Activated B cell treated with CpG ODN at 0.5 μM for 24 hours (primary cell): ENCODE results near the gene LPAR2. TPM values are rescaled to one million over a fixed set of nuclear protein-coding genes. Genes with fewer than 3 reads are reported as not detected.

ENCODE experiments used
- ATAC-seq: fragments of 200-7000 bp; cut with Tn5 transposase; one replicate; pipeline ENCODE4 v1.10.0; 2021; ENCODE audit warnings: low read depth, mild to moderate bottlenecking, moderate library complexity
- CTCF ChIA-PET: fragments of 350-600 bp; sonication (Branson Sonifier 250); formaldehyde crosslinking; loops from one replicate; lab custom pipeline; 2021; ENCODE audit warnings: antibody characterized with exemption; lab: Charles Lee
- POLR2A ChIA-PET: fragments of 350-600 bp; sonication (Branson Sonifier 250); formaldehyde crosslinking; loops from one replicate; lab custom pipeline; 2021; ENCODE audit warnings: antibody characterized with exemption; lab: Charles Lee
- DNase-seq: peaks from one replicate; pipeline ENCODE4 v3.0.0; 2022
- H3K27ac Mint-ChIP-seq: one replicate; pipeline ENCODE4 v1.8.0; 2020; ENCODE audit warnings: mixed read lengths
- H3K27me3 Mint-ChIP-seq: one replicate; pipeline ENCODE4 v1.8.0; 2021; ENCODE audit warnings: mixed read lengths
- H3K36me3 Mint-ChIP-seq: one replicate; pipeline ENCODE4 v1.8.0; 2021; ENCODE audit warnings: low read depth, mixed read lengths
- H3K4me1 Mint-ChIP-seq: one replicate; pipeline ENCODE4 v1.8.0; 2021; ENCODE audit warnings: mixed read lengths
- H3K4me3 Mint-ChIP-seq: one replicate; pipeline ENCODE4 v1.8.0; 2020; ENCODE audit warnings: mild to moderate bottlenecking, mixed read lengths
- H3K9me3 Mint-ChIP-seq: one replicate; pipeline ENCODE4 v1.8.0; 2020; ENCODE audit warnings: mixed read lengths
- intact Hi-C: fragments of 100-400 bp; cut with micrococcal nuclease; formaldehyde crosslinking; loops from one replicate; pipeline ENCODE4 v1.15.1; 2024
- total RNA-seq: library from RNA; stranded (reverse); gene quantifications from 2 replicates; pipeline ENCODE4 v1.2.3, GENCODE V29; 2022
- TF ChIP-seq, protein P1 (sequence below): fragments of 200-600 bp; IDR thresholded peaks from one replicate; pipeline ENCODE4 v1.8.0; 2022; ENCODE audit warnings: antibody characterized with exemption, mild to moderate bottlenecking

LPAR2 gene
- total RNA-seq, 1 donor from 2014 or later, result 33.7 TPM

DNA sequence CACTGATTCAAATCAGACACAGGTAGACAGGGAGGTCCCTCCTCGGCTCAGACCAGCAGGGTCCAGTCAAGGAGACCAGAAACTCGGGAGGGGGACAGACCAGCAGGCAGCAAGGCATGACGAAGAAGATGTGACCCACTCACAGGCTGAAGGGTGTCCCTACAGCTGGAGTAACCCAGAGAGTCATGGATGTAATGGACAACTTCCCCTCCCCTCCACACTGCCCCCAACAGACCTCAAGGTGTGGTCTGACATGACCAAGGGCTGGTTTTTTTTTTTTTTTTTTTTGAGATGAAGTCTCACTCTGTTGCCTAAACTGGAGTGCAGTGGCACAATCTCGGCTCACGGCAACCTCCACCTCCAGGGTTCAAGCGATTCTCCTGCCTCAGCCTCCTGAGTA is 43.7 kb downstream of the LPAR2 start:
- Mint-ChIP-seq H3K27me3 (no peaks in the 10 kb centered on the region), H3K4me3 (no peak overlapping the region), H3K9me3 (no peaks in the 10 kb centered on the region), H3K27ac (no peak overlapping the region), H3K4me1 (no peaks in the 10 kb centered on the region), H3K36me3 (peaks cover 11% of the 10 kb centered on the region)
- CTCF ChIA-PET, result no interaction called here
- POLR2A ChIA-PET, result no interaction called here
- DNase-seq, result no peak
- TF ChIP-seq, protein P1, sequence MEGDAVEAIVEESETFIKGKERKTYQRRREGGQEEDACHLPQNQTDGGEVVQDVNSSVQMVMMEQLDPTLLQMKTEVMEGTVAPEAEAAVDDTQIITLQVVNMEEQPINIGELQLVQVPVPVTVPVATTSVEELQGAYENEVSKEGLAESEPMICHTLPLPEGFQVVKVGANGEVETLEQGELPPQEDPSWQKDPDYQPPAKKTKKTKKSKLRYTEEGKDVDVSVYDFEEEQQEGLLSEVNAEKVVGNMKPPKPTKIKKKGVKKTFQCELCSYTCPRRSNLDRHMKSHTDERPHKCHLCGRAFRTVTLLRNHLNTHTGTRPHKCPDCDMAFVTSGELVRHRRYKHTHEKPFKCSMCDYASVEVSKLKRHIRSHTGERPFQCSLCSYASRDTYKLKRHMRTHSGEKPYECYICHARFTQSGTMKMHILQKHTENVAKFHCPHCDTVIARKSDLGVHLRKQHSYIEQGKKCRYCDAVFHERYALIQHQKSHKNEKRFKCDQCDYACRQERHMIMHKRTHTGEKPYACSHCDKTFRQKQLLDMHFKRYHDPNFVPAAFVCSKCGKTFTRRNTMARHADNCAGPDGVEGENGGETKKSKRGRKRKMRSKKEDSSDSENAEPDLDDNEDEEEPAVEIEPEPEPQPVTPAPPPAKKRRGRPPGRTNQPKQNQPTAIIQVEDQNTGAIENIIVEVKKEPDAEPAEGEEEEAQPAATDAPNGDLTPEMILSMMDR, result no peak
- no peak for ATAC-seq
- intact Hi-C loops, result no loop called here

DNA sequence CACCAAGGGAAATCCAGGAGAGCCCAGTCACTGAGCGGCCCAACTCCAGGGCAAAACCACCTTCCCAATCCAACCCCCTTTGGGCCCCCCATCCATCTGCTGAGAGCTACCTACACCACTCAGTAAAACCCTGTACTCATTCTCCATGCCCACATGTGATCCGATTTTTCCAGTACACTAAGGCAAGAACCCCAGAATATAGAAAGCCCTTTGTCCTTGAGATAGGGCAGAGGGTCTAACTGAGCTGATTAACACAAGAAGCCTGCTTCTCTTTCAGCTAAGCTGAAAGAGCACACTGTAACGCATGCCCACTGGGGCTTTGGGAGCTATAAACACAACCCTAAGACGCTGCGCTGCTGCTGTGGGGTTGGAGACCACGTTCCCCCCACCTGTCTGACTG is 45.5 kb downstream of the LPAR2 start:
- ChIA-PET CTCF (interaction anchor here (0.7 kb wide), 1 partner anchor 28 kb away, joined by 3 read pairs; no protein-coding TSS in a partner anchor), POLR2A (no interaction called here)
- TF ChIP-seq, protein P1, result no peak
- Mint-ChIP-seq H3K9me3 (no peaks in the 10 kb centered on the region), H3K4me1 (no peaks in the 10 kb centered on the region), H3K27me3 (no peaks in the 10 kb centered on the region), H3K36me3 (peaks cover 8% of the 10 kb centered on the region), H3K27ac (no peak overlapping the region), H3K4me3 (no peak overlapping the region)
- intact Hi-C loops, result no loop called here
- DNase-seq, result no peak
- ATAC-seq, result no peak

DNA sequence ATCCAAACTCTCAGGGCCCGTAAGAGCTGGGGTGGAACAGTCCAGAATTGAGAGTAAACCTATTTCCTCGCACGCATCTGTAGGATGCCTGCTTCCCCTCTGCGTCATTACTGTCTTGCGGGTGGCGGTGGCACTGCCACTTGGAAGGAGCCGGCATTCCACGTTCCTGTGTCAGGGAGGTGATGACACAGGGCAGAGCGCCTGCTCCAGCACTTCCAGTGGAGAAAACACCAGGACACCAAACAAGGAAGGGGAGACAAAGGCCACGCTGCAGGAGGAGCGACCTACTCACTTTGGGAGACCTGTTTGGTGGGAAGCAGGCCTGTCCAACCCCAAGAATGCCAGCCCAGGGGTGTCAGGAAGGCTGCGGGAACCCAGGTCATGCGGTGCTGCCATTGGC is 46.6 kb downstream of the LPAR2 start:
- TF ChIP-seq, protein P1, result no peak
- Mint-ChIP-seq H3K9me3 (no peaks in the 10 kb centered on the region), H3K4me1 (no peaks in the 10 kb centered on the region), H3K36me3 (peaks cover 8% of the 10 kb centered on the region), H3K27me3 (no peaks in the 10 kb centered on the region), H3K27ac (no peak overlapping the region), H3K4me3 (no peak overlapping the region)
- DNase-seq (no peak), ATAC-seq (no peak)
- CTCF ChIA-PET, result no interaction called here
- POLR2A ChIA-PET, result no interaction called here
- intact Hi-C loops, result no loop called here

DNA sequence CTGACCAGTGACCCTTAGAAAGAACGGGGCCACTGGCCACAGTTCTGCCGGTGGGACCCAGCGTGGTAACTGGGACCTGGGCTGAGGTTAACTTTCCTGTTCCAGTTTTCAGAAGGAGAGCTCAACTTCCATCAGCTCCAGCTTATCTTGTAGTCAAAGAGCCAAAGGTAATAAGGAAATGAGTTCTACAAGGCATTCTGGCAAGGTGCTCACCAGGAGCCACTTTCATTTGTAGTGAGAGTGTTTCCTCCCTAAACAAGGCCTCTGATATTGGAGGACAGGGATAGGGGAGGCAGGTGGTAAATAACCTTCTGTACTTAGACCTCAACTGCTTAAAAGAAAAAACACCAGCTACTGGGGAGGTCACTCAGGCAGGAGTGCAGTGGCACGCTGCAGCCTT is 47.6 kb downstream of the LPAR2 start:
- no peaks in the 10 kb centered on the region for H3K27me3 Mint-ChIP-seq
- peaks cover 4% of the 10 kb centered on the region for H3K36me3 Mint-ChIP-seq
- no peak for DNase-seq
- TF ChIP-seq, protein P1, result no peak
- H3K4me1 Mint-ChIP-seq, result no peaks in the 10 kb centered on the region
- ChIA-PET CTCF (no interaction called here), POLR2A (no interaction called here)
- H3K4me3 Mint-ChIP-seq, result no peak overlapping the region
- intact Hi-C loops, result no loop called here
- no peak for ATAC-seq
- no peak overlapping the region for H3K27ac Mint-ChIP-seq
- no peaks in the 10 kb centered on the region for H3K9me3 Mint-ChIP-seq

DNA sequence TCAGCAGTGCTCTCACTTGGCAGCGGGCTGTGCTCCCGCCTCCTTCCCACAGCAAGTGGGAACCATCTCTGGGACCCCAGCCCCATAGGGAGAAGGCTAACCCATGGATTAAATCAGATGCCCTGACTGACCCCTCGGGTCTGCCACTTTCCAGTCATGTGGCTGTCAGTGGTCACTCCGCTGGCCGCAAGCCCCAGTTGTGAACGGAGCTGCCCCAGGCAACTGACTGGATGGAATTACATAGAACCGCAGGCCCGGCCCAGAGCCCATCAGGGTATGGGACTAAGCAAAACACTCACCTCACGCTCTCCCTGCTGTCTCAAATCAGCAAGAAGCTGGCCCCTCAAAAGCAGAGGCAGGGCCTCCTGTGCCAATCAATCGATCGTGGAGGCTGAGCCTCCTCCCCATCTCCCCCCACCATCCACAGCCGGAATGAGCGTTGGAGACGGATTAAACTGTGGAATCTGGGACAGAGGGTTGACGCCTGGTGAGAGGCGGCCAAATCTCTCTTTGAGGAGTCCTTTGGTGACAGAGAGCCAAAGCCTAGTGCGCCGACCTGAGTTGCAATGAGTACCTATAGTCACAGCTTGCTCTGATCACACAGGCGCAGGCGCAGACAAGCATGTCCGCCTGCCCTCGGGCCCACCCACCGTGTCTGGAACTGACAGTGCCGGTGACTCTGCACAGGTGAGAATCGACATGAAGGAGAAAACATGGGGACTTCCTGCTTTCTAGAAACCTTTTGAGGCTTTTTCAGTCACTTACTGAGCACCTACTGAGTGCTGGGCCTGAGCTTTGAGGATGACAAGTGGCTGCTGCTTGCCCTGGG is 48.3 kb downstream of the LPAR2 start:
- CTCF ChIA-PET, result no interaction called here
- Mint-ChIP-seq H3K36me3 (peaks cover 3% of the 10 kb centered on the region), H3K27ac (no peak overlapping the region), H3K4me1 (no peaks in the 10 kb centered on the region), H3K27me3 (no peaks in the 10 kb centered on the region), H3K4me3 (no peak overlapping the region), H3K9me3 (no peaks in the 10 kb centered on the region)
- no peak for DNase-seq
- intact Hi-C loops, result no loop called here
- no peak for ATAC-seq
- TF ChIP-seq, protein P1, result no peak
- POLR2A ChIA-PET, result interaction anchor here (0.6 to 0.7 kb wide), 2 partner anchors 17 to 19 kb away, joined by 3 to 6 read pairs; no protein-coding TSS in a partner anchor
